Thoracic aorta (tissue), 2 donors: Measurements from ENCODE around the gene BTN2A1. TPM values are rescaled to one million over a fixed set of nuclear protein-coding genes. Genes with fewer than 3 reads are reported as not detected.

ENCODE experiments used
- ATAC-seq: fragments of 150-250 bp; one replicate; pipeline ENCODE4 v1.8.0; 2017; ENCODE audit warnings: low read depth; ENCODE audit not compliant: insufficient number of reproducible peaks, low FRiP score
- DNase-seq: peaks from one replicate; pipeline ENCODE4 v3.0.0-alpha.2; 2020; ENCODE audit warnings: low spot score
- H3K27ac ChIP-seq, 2 donors: fragments of 200-600 bp; sonication (generic); 1 replicate in 1 of 2; 2 replicates in 1 of 2; pipeline ENCODE4 v1.5.1; 2016; ENCODE audit warnings: mild to moderate bottlenecking in 2 of 2, moderate library complexity in 2 of 2
- H3K27me3 ChIP-seq: fragments of 200-600 bp; sonication (generic); replicated peaks from 2 replicates; pipeline ENCODE4 v1.6.0; 2016; ENCODE audit warnings: mild to moderate bottlenecking; ENCODE audit not compliant: insufficient read depth
- H3K36me3 ChIP-seq: fragments of 200-600 bp; sonication (generic); one replicate; pipeline ENCODE4 v1.5.1; 2016
- H3K4me1 ChIP-seq, 2 donors: fragments of 200-600 bp; sonication (generic); 1 replicate in 1 of 2; 2 replicates in 1 of 2; pipeline versions ENCODE4 v1.5.1 to v1.6.0; 2016; ENCODE audit warnings: low read depth in 2 of 2, mild to moderate bottlenecking in 1 of 2; ENCODE audit not compliant: control insufficient read depth in 1 of 2
- H3K4me3 ChIP-seq: fragments of 200-600 bp; sonication (generic); 2 replicates; pipeline ENCODE4 v1.5.1; 2016; ENCODE audit warnings: mild to moderate bottlenecking
- H3K9me3 ChIP-seq: fragments of 200-600 bp; sonication (generic); 2 replicates; pipeline ENCODE4 v1.5.1; 2016
- total RNA-seq, 2 donors: library from RNA; depleted of rRNA; stranded (reverse); fragments of >200 nt; gene quantifications; one replicate each; pipeline versions ENCODE4 v1.1.0 to v1.2.3, GENCODE V29; 2016
- TF ChIP-seq, protein P1 (sequence below): fragments of 200-600 bp; sonication (generic); IDR thresholded peaks from one replicate; pipeline ENCODE4 v1.5.1; 2019; ENCODE audit warnings: antibody characterized with exemption

BTN2A1 gene
- total RNA-seq, 2 donors from 2014 or later = 22.9 to 24.5 TPM

- TF ChIP-seq, protein P1, sequence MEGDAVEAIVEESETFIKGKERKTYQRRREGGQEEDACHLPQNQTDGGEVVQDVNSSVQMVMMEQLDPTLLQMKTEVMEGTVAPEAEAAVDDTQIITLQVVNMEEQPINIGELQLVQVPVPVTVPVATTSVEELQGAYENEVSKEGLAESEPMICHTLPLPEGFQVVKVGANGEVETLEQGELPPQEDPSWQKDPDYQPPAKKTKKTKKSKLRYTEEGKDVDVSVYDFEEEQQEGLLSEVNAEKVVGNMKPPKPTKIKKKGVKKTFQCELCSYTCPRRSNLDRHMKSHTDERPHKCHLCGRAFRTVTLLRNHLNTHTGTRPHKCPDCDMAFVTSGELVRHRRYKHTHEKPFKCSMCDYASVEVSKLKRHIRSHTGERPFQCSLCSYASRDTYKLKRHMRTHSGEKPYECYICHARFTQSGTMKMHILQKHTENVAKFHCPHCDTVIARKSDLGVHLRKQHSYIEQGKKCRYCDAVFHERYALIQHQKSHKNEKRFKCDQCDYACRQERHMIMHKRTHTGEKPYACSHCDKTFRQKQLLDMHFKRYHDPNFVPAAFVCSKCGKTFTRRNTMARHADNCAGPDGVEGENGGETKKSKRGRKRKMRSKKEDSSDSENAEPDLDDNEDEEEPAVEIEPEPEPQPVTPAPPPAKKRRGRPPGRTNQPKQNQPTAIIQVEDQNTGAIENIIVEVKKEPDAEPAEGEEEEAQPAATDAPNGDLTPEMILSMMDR = no peak
- Histone ChIP-seq H3K27me3 (no peaks in the 10 kb centered on the region), H3K9me3 (no peaks in the 10 kb centered on the region), H3K27ac (no peak overlapping the region), H3K4me3 (no peak overlapping the region), H3K4me1 (peaks cover 22 to 28% of the 10 kb centered on the region in 2 donors), H3K36me3 (peaks cover 19% of the 10 kb centered on the region)
- ATAC-seq = no peak
- no peak for DNase-seq
These were observed 14.2 kb downstream of the BTN2A1 start for GRCh38 chr6:26471970-26472369.

- H3K27ac ChIP-seq = peak overlapping the region; percentile 87 to 90
- ATAC-seq (no peak), DNase-seq (no peak)
- H3K27me3 ChIP-seq = no peaks in the 10 kb centered on the region
- TF ChIP-seq, protein P1 = no peak
- peak overlapping the region; percentile 72 for H3K4me3 ChIP-seq
- peaks cover 14% of the 10 kb centered on the region for H3K36me3 ChIP-seq
- no peaks in the 10 kb centered on the region for H3K9me3 ChIP-seq
- H3K4me1 ChIP-seq = peaks cover 22 to 28% of the 10 kb centered on the region in 2 donors
These were observed 15.0 kb downstream of the BTN2A1 start for GRCh38 chr6:26472549-26473290.

DNA sequence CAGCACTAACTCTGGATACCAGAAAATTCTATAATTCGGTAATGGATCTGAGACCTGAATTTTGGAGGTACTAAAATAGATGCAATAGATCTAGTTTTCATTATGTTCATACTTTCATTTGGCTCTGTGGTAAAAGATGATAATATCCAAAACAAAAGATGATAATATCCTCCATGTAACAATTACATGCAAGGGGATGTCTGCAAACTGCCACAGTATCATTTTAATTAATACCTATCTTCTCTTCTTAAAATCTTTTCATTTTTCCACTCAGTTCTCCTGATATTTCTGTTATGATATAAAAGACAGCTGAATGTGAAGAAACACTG is 15.6 kb downstream of the BTN2A1 start:
- H3K9me3 ChIP-seq = no peaks in the 10 kb centered on the region
- peak overlapping the region; percentile 87 to 90 for H3K27ac ChIP-seq
- H3K4me1 ChIP-seq = peaks cover 22 to 28% of the 10 kb centered on the region in 2 donors
- TF ChIP-seq, protein P1 = no peak
- H3K27me3 ChIP-seq = no peaks in the 10 kb centered on the region
- ATAC-seq (no peak), DNase-seq (no peak)
- H3K4me3 ChIP-seq = peak overlapping the region; percentile 72
- peaks cover 7% of the 10 kb centered on the region for H3K36me3 ChIP-seq

- H3K9me3 ChIP-seq = no peaks in the 10 kb centered on the region
- H3K4me1 ChIP-seq = peaks cover 22 to 28% of the 10 kb centered on the region in 2 donors
- DNase-seq (peak; percentile 39), ATAC-seq (peak; percentile 98)
- H3K27me3 ChIP-seq = no peaks in the 10 kb centered on the region
- H3K4me3 ChIP-seq = peak overlapping the region; percentile 72
- peaks cover 2% of the 10 kb centered on the region for H3K36me3 ChIP-seq
- peak overlapping the region; percentile 87 to 90 for H3K27ac ChIP-seq
- TF ChIP-seq, protein P1 = no peak
These were observed 16.1 kb downstream of the BTN2A1 start for GRCh38 chr6:26473758-26474438.

DNA sequence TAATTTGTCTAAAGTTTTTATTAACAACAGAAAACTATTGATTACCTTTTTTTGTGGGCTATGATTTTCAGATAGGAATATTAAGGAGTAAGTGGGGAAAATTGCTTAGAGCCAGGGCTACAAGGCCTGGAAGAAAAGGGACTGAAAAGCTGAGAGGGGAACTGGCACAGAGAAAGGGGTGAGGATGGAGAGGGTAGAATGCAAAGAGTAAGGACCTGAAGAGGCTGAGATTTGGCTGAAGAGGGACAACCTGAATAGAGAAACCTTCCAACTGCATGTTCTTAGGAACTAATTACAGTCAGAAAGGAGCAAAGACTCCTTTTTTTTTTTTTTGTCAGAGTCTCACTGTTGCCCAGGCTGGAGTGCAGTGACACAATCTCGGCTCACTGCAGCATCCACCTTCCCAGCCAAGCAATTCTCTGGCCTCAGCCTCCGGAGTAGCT is 16.7 kb downstream of the BTN2A1 start:
- no peaks in the 10 kb centered on the region for H3K9me3 ChIP-seq
- H3K4me3 ChIP-seq = peak overlapping the region; percentile 72
- peaks cover 22 to 28% of the 10 kb centered on the region in 2 donors for H3K4me1 ChIP-seq
- H3K27me3 ChIP-seq = no peaks in the 10 kb centered on the region
- no peak for ATAC-seq
- TF ChIP-seq, protein P1 = no peak
- peak overlapping the region; percentile 87 to 90 for H3K27ac ChIP-seq
- no peak for DNase-seq
- no peaks in the 10 kb centered on the region for H3K36me3 ChIP-seq
